WTC11 (cell line): ENCODE data around the gene HOXD13. TPM values are rescaled to one million over a fixed set of nuclear protein-coding genes. Genes with fewer than 3 reads are reported as not detected.
A peak's percentile ranks its signal among the peaks of the same experiment; 100 is the strongest.

Experiments used
- ATAC-seq: fragments of 200-7000 bp; cut with Tn5 transposase; 2 replicates; pipeline ENCODE4 v1.10.0; 2021; ENCODE audit warnings: mild to moderate bottlenecking, moderate library complexity
- Bru-seq: library from RNA; stranded (reverse); fragments of 400-500 nt; gene quantifications from one replicate; lab custom pipeline; 2021; lab: Mats Ljungman, UMichigan
- CTCF ChIA-PET: fragments of 300-600 bp; sonication (Branson Sonifier 250); formaldehyde crosslinking; loops from one replicate; lab custom pipeline; 2021; ENCODE audit warnings: antibody characterized with exemption; lab: Charles Lee
- POLR2A ChIA-PET: fragments of 350-600 bp; sonication (Branson Sonifier 250); formaldehyde crosslinking; loops from one replicate; lab custom pipeline; 2021; ENCODE audit warnings: antibody characterized with exemption; lab: Charles Lee
- DNase-seq: peaks from one replicate; pipeline ENCODE4 v3.0.0; 2021; ENCODE audit warnings: low spot score
- H3K27ac Mint-ChIP-seq: 2 replicates; pipeline ENCODE4 v1.8.0; 2021; ENCODE audit warnings: mixed read lengths
- H3K27me3 Mint-ChIP-seq: 2 replicates; pipeline ENCODE4 v1.8.0; 2021; ENCODE audit warnings: low read depth, mild to moderate bottlenecking, moderate library complexity, mixed read lengths
- H3K36me3 Mint-ChIP-seq: 2 replicates; pipeline ENCODE4 v1.8.0; 2021; ENCODE audit warnings: mixed read lengths
- H3K4me1 Mint-ChIP-seq: 2 replicates; pipeline ENCODE4 v1.8.0; 2022; ENCODE audit warnings: mixed read lengths
- H3K4me3 Mint-ChIP-seq: 2 replicates; pipeline ENCODE4 v1.8.0; 2021; ENCODE audit warnings: mild to moderate bottlenecking, moderate library complexity, mixed read lengths
- H3K9me3 Mint-ChIP-seq: 2 replicates; pipeline ENCODE4 v1.8.0; 2021; ENCODE audit warnings: mixed read lengths
- CBFB ChIP-seq: sonication (generic); formaldehyde crosslinking; IDR thresholded peaks from 2 replicates; pipeline ENCODE4 v1.8.1; 2022; ENCODE audit warnings: mild to moderate bottlenecking, low read depth, missing genetic modification reagents
- FOXP1 ChIP-seq: sonication (generic); formaldehyde crosslinking; IDR thresholded peaks from 2 replicates; pipeline ENCODE4 v1.8.0; 2022; ENCODE audit warnings: missing genetic modification reagents, mild to moderate bottlenecking, moderate library complexity, borderline replicate concordance
- HMGA2 ChIP-seq: fragments of 250-450 bp; sonication (Bioruptor Pico); IDR thresholded peaks from 2 replicates; pipeline ENCODE4 v1.4.0; 2021; ENCODE audit warnings: mild to moderate bottlenecking, moderate library complexity
- NR2C2 ChIP-seq: sonication (generic); formaldehyde crosslinking; IDR thresholded peaks from 2 replicates; pipeline ENCODE4 v1.8.0; 2022; ENCODE audit warnings: mild to moderate bottlenecking, missing genetic modification reagents
- SMAD3 ChIP-seq: sonication (generic); formaldehyde crosslinking; IDR thresholded peaks from 2 replicates; pipeline ENCODE4 v1.8.0; 2022; ENCODE audit warnings: missing genetic modification reagents, mild to moderate bottlenecking, borderline replicate concordance
- TEAD4 ChIP-seq: sonication (generic); formaldehyde crosslinking; IDR thresholded peaks from 2 replicates; pipeline ENCODE4 v1.8.0; 2022; ENCODE audit warnings: mild to moderate bottlenecking, missing genetic modification reagents
- ZNF138 ChIP-seq: sonication (generic); formaldehyde crosslinking; conservative IDR thresholded peaks from 2 replicates; pipeline ENCODE4 v1.8.1; 2022; ENCODE audit warnings: mild to moderate bottlenecking, moderate library complexity, missing genetic modification reagents
- ZNF232 ChIP-seq: sonication (generic); formaldehyde crosslinking; IDR thresholded peaks from 2 replicates; pipeline ENCODE4 v1.8.0; 2022; ENCODE audit warnings: mild to moderate bottlenecking, missing genetic modification reagents
- ZNF416 ChIP-seq: fragments of 250-450 bp; sonication (Bioruptor Pico); IDR thresholded peaks from 2 replicates; pipeline ENCODE4 v1.9.0; 2021; ENCODE audit warnings: mild to moderate bottlenecking, inconsistent platforms
- long read RNA-seq, 3 experiments: library from RNA in 1 of 3; library from capped mRNA in 1 of 3; library from polyadenylated mRNA in 1 of 3; unstranded in 2 of 3; stranded (forward) in 1 of 3; transcript quantifications; one replicate each; pipeline ENCODE4 v2.0.0, GENCODE V29; 2021
- total RNA-seq: library from RNA; stranded (reverse); gene quantifications from 3 replicates; pipeline ENCODE4 v1.2.3, GENCODE V29; 2021
- TF ChIP-seq, protein P1 (sequence below): sonication (generic); formaldehyde crosslinking; IDR thresholded peaks from 2 replicates; pipeline ENCODE4 v1.8.1; 2023; ENCODE audit warnings: mild to moderate bottlenecking, moderate library complexity, missing genetic modification reagents
- TF ChIP-seq, protein P2 (sequence below): sonication (generic); formaldehyde crosslinking; IDR thresholded peaks from 2 replicates; pipeline ENCODE4 v1.8.0; 2022; ENCODE audit warnings: mild to moderate bottlenecking, missing genetic modification reagents
- TF ChIP-seq, protein P3 (sequence below): sonication (generic); formaldehyde crosslinking; IDR thresholded peaks from 2 replicates; pipeline ENCODE4 v1.8.0; 2022; ENCODE audit warnings: missing genetic modification reagents
- TF ChIP-seq, protein P4 (sequence below): sonication (generic); formaldehyde crosslinking; IDR thresholded peaks from 2 replicates; pipeline ENCODE4 v1.8.1; 2023; ENCODE audit warnings: mild to moderate bottlenecking, missing genetic modification reagents, moderate library complexity
- TF ChIP-seq, protein P5 (sequence below): sonication (generic); formaldehyde crosslinking; IDR thresholded peaks from 2 replicates; pipeline ENCODE4 v1.8.0; 2022; ENCODE audit warnings: mild to moderate bottlenecking, missing genetic modification reagents
- TF ChIP-seq, protein P6 (sequence below): sonication (generic); formaldehyde crosslinking; IDR thresholded peaks from 2 replicates; pipeline ENCODE4 v1.8.1; 2022; ENCODE audit warnings: missing genetic modification reagents, borderline replicate concordance
- TF ChIP-seq, protein P7 (sequence below): sonication (generic); formaldehyde crosslinking; IDR thresholded peaks from 2 replicates; pipeline ENCODE4 v1.8.1; 2022; ENCODE audit warnings: low read depth, mild to moderate bottlenecking, moderate library complexity, missing genetic modification reagents, borderline replicate concordance
- TF ChIP-seq, protein P8 (sequence below): sonication (generic); formaldehyde crosslinking; IDR thresholded peaks from 2 replicates; pipeline ENCODE4 v1.8.1; 2023; ENCODE audit warnings: mild to moderate bottlenecking, missing genetic modification reagents
- TF ChIP-seq, protein P9 (sequence below): fragments of 250-450 bp; sonication (Bioruptor Pico); IDR thresholded peaks from 2 replicates; pipeline ENCODE4 v1.9.0; 2021; ENCODE audit warnings: mild to moderate bottlenecking

Gene HOXD13
- not detected in 3 replicates for total RNA-seq
- percentile 15 among the genes with signal in this experiment for Bru-seq, nascent RNA
- long read RNA-seq, experiment 1: 0 reads
- long read RNA-seq, experiment 2: 0 reads
- long read RNA-seq, experiment 3: 0 reads

DNA sequence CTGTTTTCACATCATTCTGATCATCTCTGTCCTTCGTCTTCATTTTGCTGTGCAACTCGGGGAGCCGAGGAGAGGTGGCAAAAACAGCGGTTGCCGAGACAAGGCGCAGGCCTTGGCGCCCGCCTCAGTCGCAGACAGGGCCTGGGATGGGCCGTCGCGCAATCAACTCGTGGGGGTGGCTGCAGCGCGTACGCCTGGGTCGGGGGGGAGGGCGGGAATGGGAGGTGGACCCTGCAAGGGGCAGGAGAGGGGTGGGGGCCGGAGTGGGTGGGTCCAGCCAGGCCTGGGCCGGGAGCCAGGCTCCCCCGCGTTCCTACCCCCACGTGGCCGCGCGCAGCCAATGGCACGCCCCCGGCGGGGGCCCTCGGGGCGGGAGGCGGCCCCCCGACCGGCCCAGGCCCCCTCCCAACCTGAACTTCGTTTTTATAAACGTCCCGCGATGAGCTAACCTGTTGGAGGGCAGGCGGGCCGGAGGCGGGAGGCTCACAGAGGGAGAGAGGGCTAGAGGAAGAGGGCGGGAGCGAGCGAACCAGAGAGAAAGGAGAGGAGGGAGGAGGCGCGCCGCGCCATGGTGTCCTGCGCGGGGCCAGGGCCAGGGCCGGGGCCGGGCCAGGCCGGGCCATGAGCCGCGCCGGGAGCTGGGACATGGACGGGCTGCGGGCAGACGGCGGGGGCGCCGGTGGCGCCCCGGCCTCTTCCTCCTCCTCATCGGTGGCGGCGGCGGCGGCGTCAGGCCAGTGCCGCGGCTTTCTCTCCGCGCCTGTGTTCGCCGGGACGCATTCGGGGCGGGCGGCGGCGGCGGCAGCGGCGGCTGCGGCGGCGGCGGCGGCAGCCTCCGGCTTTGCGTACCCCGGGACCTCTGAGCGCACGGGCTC lies at the start of gene HOXD13:
HOXD13 (plus strand) TSS at position 452 of the 875 bp plus-strand sequence; CDS start at position 622, 170 bp downstream.
- Mint-ChIP-seq H3K27ac (no peak within 1 kb of the TSS), H3K4me3 (peak within 1 kb of the TSS; percentile 61), H3K9me3 (no peaks in the 10 kb centered on the region), H3K27me3 (peaks cover 96% of the 10 kb centered on the region), H3K36me3 (peaks cover 9% of the 10 kb centered on the region), H3K4me1 (peaks cover 57% of the 10 kb centered on the region)
- ATAC-seq (peak; percentile 45), DNase-seq (peak; percentile 76)
- CTCF ChIA-PET: interaction anchor here (0.5 to 1.2 kb wide), 3 partner anchors 13 to 1033 kb away, joined by 3 to 10 read pairs (median 5); no protein-coding TSS in a partner anchor
- POLR2A ChIA-PET: no interaction called here
- TF ChIP-seq ZNF232 (CRISPR knock-in tag): no peak
- no peak for TF ChIP-seq SMAD3 (CRISPR knock-in tag)
- no peak for TF ChIP-seq ZNF416 (CRISPR knock-in tag)
- no peak for TF ChIP-seq NR2C2 (CRISPR knock-in tag)
- TF ChIP-seq, protein P1, sequence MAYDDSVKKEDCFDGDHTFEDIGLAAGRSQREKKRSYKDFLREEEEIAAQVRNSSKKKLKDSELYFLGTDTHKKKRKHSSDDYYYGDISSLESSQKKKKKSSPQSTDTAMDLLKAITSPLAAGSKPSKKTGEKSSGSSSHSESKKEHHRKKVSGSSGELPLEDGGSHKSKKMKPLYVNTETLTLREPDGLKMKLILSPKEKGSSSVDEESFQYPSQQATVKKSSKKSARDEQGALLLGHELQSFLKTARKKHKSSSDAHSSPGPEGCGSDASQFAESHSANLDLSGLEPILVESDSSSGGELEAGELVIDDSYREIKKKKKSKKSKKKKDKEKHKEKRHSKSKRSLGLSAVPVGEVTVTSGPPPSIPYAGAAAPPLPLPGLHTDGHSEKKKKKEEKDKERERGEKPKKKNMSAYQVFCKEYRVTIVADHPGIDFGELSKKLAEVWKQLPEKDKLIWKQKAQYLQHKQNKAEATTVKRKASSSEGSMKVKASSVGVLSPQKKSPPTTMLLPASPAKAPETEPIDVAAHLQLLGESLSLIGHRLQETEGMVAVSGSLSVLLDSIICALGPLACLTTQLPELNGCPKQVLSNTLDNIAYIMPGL (CRISPR knock-in tag): no peak
- TF ChIP-seq, protein P2, sequence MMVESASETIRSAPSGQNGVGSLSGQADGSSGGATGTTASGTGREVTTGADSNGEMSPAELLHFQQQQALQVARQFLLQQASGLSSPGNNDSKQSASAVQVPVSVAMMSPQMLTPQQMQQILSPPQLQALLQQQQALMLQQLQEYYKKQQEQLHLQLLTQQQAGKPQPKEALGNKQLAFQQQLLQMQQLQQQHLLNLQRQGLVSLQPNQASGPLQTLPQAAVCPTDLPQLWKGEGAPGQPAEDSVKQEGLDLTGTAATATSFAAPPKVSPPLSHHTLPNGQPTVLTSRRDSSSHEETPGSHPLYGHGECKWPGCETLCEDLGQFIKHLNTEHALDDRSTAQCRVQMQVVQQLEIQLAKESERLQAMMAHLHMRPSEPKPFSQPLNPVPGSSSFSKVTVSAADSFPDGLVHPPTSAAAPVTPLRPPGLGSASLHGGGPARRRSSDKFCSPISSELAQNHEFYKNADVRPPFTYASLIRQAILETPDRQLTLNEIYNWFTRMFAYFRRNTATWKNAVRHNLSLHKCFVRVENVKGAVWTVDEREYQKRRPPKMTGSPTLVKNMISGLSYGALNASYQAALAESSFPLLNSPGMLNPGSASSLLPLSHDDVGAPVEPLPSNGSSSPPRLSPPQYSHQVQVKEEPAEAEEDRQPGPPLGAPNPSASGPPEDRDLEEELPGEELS (CRISPR knock-in tag): no peak
- no peak for TF ChIP-seq HMGA2 (CRISPR knock-in tag)
- TF ChIP-seq CBFB: no peak
- no peak for TF ChIP-seq ZNF138 (CRISPR knock-in tag)
- TF ChIP-seq, protein P3, sequence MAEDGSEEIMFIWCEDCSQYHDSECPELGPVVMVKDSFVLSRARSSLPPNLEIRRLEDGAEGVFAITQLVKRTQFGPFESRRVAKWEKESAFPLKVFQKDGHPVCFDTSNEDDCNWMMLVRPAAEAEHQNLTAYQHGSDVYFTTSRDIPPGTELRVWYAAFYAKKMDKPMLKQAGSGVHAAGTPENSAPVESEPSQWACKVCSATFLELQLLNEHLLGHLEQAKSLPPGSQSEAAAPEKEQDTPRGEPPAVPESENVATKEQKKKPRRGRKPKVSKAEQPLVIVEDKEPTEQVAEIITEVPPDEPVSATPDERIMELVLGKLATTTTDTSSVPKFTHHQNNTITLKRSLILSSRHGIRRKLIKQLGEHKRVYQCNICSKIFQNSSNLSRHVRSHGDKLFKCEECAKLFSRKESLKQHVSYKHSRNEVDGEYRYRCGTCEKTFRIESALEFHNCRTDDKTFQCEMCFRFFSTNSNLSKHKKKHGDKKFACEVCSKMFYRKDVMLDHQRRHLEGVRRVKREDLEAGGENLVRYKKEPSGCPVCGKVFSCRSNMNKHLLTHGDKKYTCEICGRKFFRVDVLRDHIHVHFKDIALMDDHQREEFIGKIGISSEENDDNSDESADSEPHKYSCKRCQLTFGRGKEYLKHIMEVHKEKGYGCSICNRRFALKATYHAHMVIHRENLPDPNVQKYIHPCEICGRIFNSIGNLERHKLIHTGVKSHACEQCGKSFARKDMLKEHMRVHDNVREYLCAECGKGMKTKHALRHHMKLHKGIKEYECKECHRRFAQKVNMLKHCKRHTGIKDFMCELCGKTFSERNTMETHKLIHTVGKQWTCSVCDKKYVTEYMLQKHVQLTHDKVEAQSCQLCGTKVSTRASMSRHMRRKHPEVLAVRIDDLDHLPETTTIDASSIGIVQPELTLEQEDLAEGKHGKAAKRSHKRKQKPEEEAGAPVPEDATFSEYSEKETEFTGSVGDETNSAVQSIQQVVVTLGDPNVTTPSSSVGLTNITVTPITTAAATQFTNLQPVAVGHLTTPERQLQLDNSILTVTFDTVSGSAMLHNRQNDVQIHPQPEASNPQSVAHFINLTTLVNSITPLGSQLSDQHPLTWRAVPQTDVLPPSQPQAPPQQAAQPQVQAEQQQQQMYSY (CRISPR knock-in tag): no peak
- TF ChIP-seq, protein P4, sequence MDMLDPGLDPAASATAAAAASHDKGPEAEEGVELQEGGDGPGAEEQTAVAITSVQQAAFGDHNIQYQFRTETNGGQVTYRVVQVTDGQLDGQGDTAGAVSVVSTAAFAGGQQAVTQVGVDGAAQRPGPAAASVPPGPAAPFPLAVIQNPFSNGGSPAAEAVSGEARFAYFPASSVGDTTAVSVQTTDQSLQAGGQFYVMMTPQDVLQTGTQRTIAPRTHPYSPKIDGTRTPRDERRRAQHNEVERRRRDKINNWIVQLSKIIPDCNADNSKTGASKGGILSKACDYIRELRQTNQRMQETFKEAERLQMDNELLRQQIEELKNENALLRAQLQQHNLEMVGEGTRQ: peak; percentile 85
- TF ChIP-seq, protein P5, sequence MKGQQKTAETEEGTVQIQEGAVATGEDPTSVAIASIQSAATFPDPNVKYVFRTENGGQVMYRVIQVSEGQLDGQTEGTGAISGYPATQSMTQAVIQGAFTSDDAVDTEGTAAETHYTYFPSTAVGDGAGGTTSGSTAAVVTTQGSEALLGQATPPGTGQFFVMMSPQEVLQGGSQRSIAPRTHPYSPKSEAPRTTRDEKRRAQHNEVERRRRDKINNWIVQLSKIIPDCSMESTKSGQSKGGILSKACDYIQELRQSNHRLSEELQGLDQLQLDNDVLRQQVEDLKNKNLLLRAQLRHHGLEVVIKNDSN (CRISPR knock-in tag): 0 out of 2 replicates have a peak, but pooled peaks have one; percentile 31
- TF ChIP-seq, protein P6, sequence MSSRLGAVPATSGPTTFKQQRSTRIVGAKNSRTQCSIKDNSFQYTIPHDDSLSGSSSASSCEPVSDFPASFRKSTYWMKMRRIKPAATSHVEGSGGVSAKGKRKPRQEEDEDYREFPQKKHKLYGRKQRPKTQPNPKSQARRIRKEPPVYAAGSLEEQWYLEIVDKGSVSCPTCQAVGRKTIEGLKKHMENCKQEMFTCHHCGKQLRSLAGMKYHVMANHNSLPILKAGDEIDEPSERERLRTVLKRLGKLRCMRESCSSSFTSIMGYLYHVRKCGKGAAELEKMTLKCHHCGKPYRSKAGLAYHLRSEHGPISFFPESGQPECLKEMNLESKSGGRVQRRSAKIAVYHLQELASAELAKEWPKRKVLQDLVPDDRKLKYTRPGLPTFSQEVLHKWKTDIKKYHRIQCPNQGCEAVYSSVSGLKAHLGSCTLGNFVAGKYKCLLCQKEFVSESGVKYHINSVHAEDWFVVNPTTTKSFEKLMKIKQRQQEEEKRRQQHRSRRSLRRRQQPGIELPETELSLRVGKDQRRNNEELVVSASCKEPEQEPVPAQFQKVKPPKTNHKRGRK (CRISPR knock-in tag): no peak
- TF ChIP-seq, protein P7, sequence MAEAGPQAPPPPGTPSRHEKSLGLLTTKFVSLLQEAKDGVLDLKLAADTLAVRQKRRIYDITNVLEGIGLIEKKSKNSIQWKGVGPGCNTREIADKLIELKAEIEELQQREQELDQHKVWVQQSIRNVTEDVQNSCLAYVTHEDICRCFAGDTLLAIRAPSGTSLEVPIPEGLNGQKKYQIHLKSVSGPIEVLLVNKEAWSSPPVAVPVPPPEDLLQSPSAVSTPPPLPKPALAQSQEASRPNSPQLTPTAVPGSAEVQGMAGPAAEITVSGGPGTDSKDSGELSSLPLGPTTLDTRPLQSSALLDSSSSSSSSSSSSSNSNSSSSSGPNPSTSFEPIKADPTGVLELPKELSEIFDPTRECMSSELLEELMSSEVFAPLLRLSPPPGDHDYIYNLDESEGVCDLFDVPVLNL (CRISPR knock-in tag): no peak
- TF ChIP-seq FOXP1 (CRISPR knock-in tag): no peak
- no peak for TF ChIP-seq TEAD4 (CRISPR knock-in tag)
- TF ChIP-seq, protein P8, sequence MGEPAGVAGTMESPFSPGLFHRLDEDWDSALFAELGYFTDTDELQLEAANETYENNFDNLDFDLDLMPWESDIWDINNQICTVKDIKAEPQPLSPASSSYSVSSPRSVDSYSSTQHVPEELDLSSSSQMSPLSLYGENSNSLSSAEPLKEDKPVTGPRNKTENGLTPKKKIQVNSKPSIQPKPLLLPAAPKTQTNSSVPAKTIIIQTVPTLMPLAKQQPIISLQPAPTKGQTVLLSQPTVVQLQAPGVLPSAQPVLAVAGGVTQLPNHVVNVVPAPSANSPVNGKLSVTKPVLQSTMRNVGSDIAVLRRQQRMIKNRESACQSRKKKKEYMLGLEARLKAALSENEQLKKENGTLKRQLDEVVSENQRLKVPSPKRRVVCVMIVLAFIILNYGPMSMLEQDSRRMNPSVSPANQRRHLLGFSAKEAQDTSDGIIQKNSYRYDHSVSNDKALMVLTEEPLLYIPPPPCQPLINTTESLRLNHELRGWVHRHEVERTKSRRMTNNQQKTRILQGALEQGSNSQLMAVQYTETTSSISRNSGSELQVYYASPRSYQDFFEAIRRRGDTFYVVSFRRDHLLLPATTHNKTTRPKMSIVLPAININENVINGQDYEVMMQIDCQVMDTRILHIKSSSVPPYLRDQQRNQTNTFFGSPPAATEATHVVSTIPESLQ (CRISPR knock-in tag): no peak
- TF ChIP-seq, protein P9, sequence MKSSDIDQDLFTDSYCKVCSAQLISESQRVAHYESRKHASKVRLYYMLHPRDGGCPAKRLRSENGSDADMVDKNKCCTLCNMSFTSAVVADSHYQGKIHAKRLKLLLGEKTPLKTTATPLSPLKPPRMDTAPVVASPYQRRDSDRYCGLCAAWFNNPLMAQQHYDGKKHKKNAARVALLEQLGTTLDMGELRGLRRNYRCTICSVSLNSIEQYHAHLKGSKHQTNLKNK (CRISPR knock-in tag): no peak
